ENCODE results near the gene ZNF445. TPM values are rescaled to one million over a fixed set of nuclear protein-coding genes. Genes with fewer than 3 reads are reported as not detected.
A peak's percentile ranks its signal among the peaks of the same experiment; 100 is the strongest.

The ZNF445 gene
- 10 to 100 TPM in 1 of 2 donors, 1 to 10 TPM in 1; 9.2 to 15.7 TPM for total RNA-seq

- H3K27ac ChIP-seq: peak within 1 kb of the TSS; percentile 18 to 24
- H3K9me3 ChIP-seq: no peaks in the 10 kb centered on the region
- DNase-seq (ENCODE audit: low spot score) (peak; percentile 31), ATAC-seq (ENCODE audit: insufficient number of reproducible peaks, low FRiP score, low read depth) (peak; percentile 77)
- no peaks in the 10 kb centered on the region for H3K36me3 ChIP-seq
- H3K27me3 ChIP-seq (replicated peaks; ENCODE audit: insufficient read depth): no peaks in the 10 kb centered on the region
- peaks cover 13 to 27% of the 10 kb centered on the region in 2 donors for H3K4me1 ChIP-seq (ENCODE audit: control insufficient read depth in 1 of 2, low read depth in 2 of 2)
- TF ChIP-seq CTCF (IDR thresholded peaks at IDR 0.05): no peak
- peak within 1 kb of the TSS; percentile 77 for H3K4me3 ChIP-seq
Observed at GRCh38 chr3:44477312-44478030, at the start of gene ZNF445. ZNF445 (minus strand) TSS chr3:44477670; CDS start chr3:44455549, 22,121 bp downstream.

DNA sequence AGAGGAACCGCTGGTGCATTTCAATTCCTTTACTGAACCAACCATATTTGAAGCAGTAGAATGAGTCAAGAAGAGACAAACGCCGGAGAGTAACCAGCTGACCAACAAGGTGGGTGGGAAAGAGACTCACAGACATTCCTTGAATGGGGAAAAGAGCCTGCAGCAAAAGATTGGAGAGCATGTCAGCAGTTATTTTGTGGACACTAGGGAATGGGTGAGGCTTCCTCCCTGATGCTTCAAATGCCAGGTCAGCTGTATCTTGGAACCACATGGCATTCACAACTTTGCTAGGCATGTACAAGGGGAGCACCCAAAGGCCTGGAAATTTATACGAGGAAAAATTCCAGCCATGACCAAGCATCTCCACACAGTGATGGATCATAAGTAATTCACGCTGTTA is 47.6 kb upstream of the ZNF445 start:
- no peaks in the 10 kb centered on the region for H3K27me3 ChIP-seq (replicated peaks; ENCODE audit: insufficient read depth)
- TF ChIP-seq CTCF (IDR thresholded peaks at IDR 0.05): no peak
- H3K9me3 ChIP-seq: no peaks in the 10 kb centered on the region
- no peak overlapping the region for H3K4me3 ChIP-seq
- no peak overlapping the region for H3K27ac ChIP-seq
- H3K4me1 ChIP-seq (ENCODE audit: control insufficient read depth in 1 of 2, low read depth in 2 of 2): no peaks in the 10 kb centered on the region
- no peak for DNase-seq (ENCODE audit: low spot score)
- H3K36me3 ChIP-seq: no peaks in the 10 kb centered on the region
- no peak for ATAC-seq (ENCODE audit: insufficient number of reproducible peaks, low FRiP score, low read depth)

GRCh38 chr3:44522494-44522933 is 45.0 kb upstream of the ZNF445 start:
- TF ChIP-seq CTCF (IDR thresholded peaks at IDR 0.05): no peak
- no peaks in the 10 kb centered on the region for H3K27me3 ChIP-seq (replicated peaks; ENCODE audit: insufficient read depth)
- no peak overlapping the region for H3K4me3 ChIP-seq
- ATAC-seq (ENCODE audit: insufficient number of reproducible peaks, low FRiP score, low read depth): no peak
- no peaks in the 10 kb centered on the region for H3K36me3 ChIP-seq
- no peaks in the 10 kb centered on the region for H3K4me1 ChIP-seq (ENCODE audit: control insufficient read depth in 1 of 2, low read depth in 2 of 2)
- no peak for DNase-seq (ENCODE audit: low spot score)
- H3K27ac ChIP-seq: no peak overlapping the region
- no peaks in the 10 kb centered on the region for H3K9me3 ChIP-seq

DNA sequence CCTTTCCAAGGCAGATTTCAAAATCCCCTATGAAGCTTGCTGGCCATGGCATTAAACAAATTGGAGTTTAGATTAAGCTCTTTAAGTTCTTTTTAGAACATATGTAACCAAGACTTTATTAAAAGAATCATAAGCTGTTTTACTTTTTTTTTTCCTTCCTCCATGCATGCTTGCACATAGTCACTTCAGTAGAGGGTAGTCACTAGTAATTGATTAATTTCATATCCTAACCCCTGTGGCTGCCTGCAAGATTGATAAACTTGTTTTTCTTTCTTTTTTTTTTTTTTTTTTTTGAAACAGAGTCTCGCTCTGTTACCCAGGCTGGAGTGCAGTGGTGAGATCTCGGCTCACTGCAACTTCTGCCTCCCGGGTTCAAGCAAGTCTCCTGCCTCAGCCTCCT is 44.3 kb upstream of the ZNF445 start:
- H3K36me3 ChIP-seq: no peaks in the 10 kb centered on the region
- H3K4me1 ChIP-seq (ENCODE audit: control insufficient read depth in 1 of 2, low read depth in 2 of 2): no peaks in the 10 kb centered on the region
- no peak overlapping the region for H3K27ac ChIP-seq
- no peak for TF ChIP-seq CTCF (IDR thresholded peaks at IDR 0.05)
- no peaks in the 10 kb centered on the region for H3K9me3 ChIP-seq
- ATAC-seq (ENCODE audit: insufficient number of reproducible peaks, low FRiP score, low read depth) (no peak), DNase-seq (ENCODE audit: low spot score) (no peak)
- H3K27me3 ChIP-seq (replicated peaks; ENCODE audit: insufficient read depth): no peaks in the 10 kb centered on the region
- H3K4me3 ChIP-seq: no peak overlapping the region

- TF ChIP-seq CTCF (IDR thresholded peaks at IDR 0.05): no peak
- no peaks in the 10 kb centered on the region for H3K36me3 ChIP-seq
- no peaks in the 10 kb centered on the region for H3K4me1 ChIP-seq (ENCODE audit: control insufficient read depth in 1 of 2, low read depth in 2 of 2)
- no peak overlapping the region for H3K4me3 ChIP-seq
- H3K9me3 ChIP-seq: no peaks in the 10 kb centered on the region
- DNase-seq (ENCODE audit: low spot score): no peak
- no peak overlapping the region for H3K27ac ChIP-seq
- ATAC-seq (ENCODE audit: insufficient number of reproducible peaks, low FRiP score, low read depth): no peak
- H3K27me3 ChIP-seq (replicated peaks; ENCODE audit: insufficient read depth): no peaks in the 10 kb centered on the region
Observed at GRCh38 chr3:44518782-44519156, 41.3 kb upstream of the ZNF445 start.

All from thoracic aorta (tissue), 2 donors.